Measurements from ENCODE around the gene MDFIC2.

MDFIC2 gene

GRCh38 chr3:70177881-70178645 lies 134.4 kb downstream of the MDFIC2 start:
- no peak for DNase-seq

- no peak for DNase-seq
Observed at GRCh38 chr3:70176224-70176623, 136.2 kb downstream of the MDFIC2 start.

DNA sequence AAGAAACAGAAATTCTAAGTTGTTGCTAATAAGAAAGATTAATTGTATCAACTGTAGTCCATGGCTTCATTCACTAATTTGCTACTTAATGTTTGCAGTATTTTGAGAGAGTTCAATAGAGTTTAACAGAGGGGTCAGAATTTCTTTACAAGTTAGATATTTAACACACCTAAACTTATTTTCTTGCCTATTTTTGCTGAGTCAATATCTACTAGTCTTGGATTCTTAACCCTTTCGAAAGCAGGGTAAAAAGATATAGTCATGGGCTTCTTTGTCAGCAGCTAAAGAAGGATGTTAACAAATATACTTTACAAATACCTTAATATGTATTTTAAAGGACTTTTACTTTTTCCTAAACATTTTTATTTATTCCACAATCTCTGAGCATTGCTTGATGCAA lies 155.6 kb downstream of the MDFIC2 start:
- DNase-seq, result no peak

- no peak for DNase-seq
Observed at GRCh38 chr3:70150599-70150998, 161.8 kb downstream of the MDFIC2 start.

- no peak for DNase-seq
Observed at GRCh38 chr3:70149714-70150400, 162.6 kb downstream of the MDFIC2 start.

Data from CD4-positive, alpha-beta T cell treated with Interleukin-17A for 4 hours (primary cell).